NCI-H2029 (cell line): Measurements from ENCODE around the gene DOCK10.
"Not testable (repeated sequence)": the region's sequence is repeated elsewhere in the genome, so short reads cannot be mapped to it uniquely, and the experiment has no call there.

Experiments
- DNase-seq: peaks from one replicate; lab custom pipeline; 2025; lab: John Stamatoyannopoulos, UW

Gene DOCK10

GRCh38 chr2:224918626-224919471 is 123.4 kb downstream of the DOCK10 start:
- DNase-seq = no peak

- DNase-seq = not testable (repeated sequence)
These were observed 125.0 kb downstream of the DOCK10 start for GRCh38 chr2:224917246-224917645.

GRCh38 chr2:224915136-224915535 is 127.1 kb downstream of the DOCK10 start:
- no peak for DNase-seq

GRCh38 chr2:224910574-224910925 is 131.7 kb downstream of the DOCK10 start:
- no peak for DNase-seq

GRCh38 chr2:224909885-224910573 is 132.2 kb downstream of the DOCK10 start:
- peak; percentile 14 for DNase-seq

- DNase-seq = no peak
These were observed 133.4 kb downstream of the DOCK10 start for GRCh38 chr2:224908818-224909217.

GRCh38 chr2:224904381-224904780 is 137.9 kb downstream of the DOCK10 start:
- DNase-seq = no peak

GRCh38 chr2:224903621-224904020 is 138.6 kb downstream of the DOCK10 start:
- DNase-seq = no peak

- peak; percentile 93 for DNase-seq
These were observed 141.1 kb downstream of the DOCK10 start for GRCh38 chr2:224901121-224901676.

- no peak for DNase-seq
These were observed 146.9 kb downstream of the DOCK10 start for GRCh38 chr2:224895377-224895776.

GRCh38 chr2:224894356-224894755 is 147.9 kb downstream of the DOCK10 start:
- DNase-seq = no peak

GRCh38 chr2:224893848-224894247 is 148.4 kb downstream of the DOCK10 start:
- DNase-seq = no peak

- DNase-seq = no peak
These were observed 149.6 kb downstream of the DOCK10 start for GRCh38 chr2:224892574-224893204.

GRCh38 chr2:224890372-224890771 is 151.9 kb downstream of the DOCK10 start:
- no peak for DNase-seq

- no peak for DNase-seq
These were observed 155.1 kb downstream of the DOCK10 start for GRCh38 chr2:224887141-224887540.

GRCh38 chr2:224885836-224886547 is 156.3 kb downstream of the DOCK10 start:
- no peak for DNase-seq

- no peak for DNase-seq
These were observed 157.0 kb downstream of the DOCK10 start for GRCh38 chr2:224885291-224885690.

- no peak for DNase-seq
These were observed 158.1 kb downstream of the DOCK10 start for GRCh38 chr2:224884188-224884587.

- DNase-seq = no peak
These were observed 158.6 kb downstream of the DOCK10 start for GRCh38 chr2:224883700-224884099.

GRCh38 chr2:224883172-224883516 is 159.1 kb downstream of the DOCK10 start:
- DNase-seq = no peak

GRCh38 chr2:224882291-224883171 is 159.7 kb downstream of the DOCK10 start:
- no peak for DNase-seq
